ENCODE measurements around the gene PPARG.

DNA sequence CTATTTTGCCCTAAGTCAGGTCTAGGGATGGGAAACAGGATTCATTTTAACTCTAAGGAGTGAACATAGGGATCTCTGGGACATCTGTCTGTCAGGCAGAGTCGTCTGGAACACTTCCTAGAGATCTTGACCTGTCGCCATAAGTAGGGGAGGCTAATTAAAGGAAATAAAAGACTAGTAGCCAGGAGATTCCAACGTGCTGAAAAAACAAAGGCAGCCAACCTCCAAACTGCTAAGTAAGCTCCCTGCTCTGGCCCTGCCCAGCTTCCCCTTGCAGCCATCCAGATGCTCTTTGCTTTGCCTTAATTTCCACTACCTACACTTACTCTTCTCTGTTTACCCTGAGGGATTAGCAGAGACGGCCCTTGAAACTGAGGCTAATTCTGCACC is 177.0 kb downstream of the PPARG start:
- no peak for TF ChIP-seq POLR2A (IDR thresholded peaks at IDR 0.05)
- TF ChIP-seq, protein P1, sequence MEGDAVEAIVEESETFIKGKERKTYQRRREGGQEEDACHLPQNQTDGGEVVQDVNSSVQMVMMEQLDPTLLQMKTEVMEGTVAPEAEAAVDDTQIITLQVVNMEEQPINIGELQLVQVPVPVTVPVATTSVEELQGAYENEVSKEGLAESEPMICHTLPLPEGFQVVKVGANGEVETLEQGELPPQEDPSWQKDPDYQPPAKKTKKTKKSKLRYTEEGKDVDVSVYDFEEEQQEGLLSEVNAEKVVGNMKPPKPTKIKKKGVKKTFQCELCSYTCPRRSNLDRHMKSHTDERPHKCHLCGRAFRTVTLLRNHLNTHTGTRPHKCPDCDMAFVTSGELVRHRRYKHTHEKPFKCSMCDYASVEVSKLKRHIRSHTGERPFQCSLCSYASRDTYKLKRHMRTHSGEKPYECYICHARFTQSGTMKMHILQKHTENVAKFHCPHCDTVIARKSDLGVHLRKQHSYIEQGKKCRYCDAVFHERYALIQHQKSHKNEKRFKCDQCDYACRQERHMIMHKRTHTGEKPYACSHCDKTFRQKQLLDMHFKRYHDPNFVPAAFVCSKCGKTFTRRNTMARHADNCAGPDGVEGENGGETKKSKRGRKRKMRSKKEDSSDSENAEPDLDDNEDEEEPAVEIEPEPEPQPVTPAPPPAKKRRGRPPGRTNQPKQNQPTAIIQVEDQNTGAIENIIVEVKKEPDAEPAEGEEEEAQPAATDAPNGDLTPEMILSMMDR (IDR thresholded peaks at IDR 0.05), result no peak
- TF ChIP-seq POLR2AphosphoS5 (IDR thresholded peaks at IDR 0.05), result no peak
- TF ChIP-seq EP300 (IDR thresholded peaks at IDR 0.05), result no peak

Measured in stomach (tissue), 4 donors.